ENCODE measurements around the gene TCHHL1.
"Not testable (repeated sequence)": the region's sequence is repeated elsewhere in the genome, so short reads cannot be mapped to it uniquely, and the experiment has no call there.

Gene TCHHL1

DNA sequence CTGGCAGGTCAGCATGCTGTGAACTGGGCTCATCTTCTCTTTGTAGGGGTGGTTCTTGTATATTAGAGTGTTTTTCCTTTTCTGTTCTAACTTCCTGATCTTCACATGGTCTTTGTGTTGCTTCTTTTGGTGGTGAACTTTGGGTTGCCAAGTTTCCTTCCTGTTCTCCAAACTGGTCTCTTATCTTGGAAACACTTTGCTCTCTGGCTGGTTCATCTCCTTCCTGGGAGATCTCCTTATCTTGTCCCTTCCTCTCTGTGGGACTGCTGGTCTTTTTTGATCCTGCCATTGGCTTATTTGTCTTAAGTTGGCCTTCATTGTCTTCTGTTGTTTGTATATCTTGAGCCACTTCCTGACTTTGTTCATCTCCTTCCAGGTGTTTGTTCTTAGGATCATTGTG, 2.1 kb downstream of the TCHHL1 start:
- no peak for DNase-seq (ENCODE audit: low spot score)

DNA sequence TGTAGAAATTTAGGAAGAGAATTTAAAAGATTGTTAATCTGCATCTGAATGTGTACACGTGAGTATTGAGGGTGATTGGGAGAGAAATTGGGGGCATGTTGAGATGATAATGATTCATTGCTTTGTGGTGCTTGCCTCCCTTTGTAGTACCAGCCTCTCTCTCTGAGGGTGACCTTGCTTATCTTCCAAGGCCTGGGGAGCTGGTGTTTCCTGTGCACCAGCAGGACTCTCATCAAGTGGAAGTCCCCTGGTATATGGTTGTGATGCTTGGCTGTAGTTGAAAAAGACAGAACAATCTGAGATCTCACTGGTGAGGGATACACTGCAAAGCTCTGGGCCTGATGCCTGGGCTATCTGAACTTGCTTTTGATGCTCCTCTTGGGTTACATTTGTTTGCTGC, 4.0 kb downstream of the TCHHL1 start:
- DNase-seq (ENCODE audit: low spot score): no peak

DNA sequence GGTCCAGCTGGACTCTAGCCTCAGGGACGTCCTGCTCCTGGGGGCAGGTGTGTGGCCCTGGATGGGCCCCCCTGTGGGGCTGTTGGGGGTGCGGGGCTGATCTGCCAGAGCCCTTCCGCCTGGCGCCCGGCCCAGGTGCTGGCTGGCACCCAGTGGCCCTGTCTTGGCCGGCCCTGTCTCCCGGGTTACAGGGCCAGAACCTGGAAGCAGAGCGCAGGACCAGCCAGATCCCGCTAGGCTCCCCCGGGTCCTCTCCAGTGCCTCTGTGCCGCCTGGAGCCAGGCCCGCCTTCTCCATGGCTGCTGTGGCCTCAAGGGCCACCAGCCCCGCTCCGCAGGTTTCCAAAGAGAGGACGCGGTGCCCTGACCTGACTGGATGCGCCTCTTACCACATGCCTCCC, 7.8 kb downstream of the TCHHL1 start:
- not testable (repeated sequence) for DNase-seq (ENCODE audit: low spot score)

DNA sequence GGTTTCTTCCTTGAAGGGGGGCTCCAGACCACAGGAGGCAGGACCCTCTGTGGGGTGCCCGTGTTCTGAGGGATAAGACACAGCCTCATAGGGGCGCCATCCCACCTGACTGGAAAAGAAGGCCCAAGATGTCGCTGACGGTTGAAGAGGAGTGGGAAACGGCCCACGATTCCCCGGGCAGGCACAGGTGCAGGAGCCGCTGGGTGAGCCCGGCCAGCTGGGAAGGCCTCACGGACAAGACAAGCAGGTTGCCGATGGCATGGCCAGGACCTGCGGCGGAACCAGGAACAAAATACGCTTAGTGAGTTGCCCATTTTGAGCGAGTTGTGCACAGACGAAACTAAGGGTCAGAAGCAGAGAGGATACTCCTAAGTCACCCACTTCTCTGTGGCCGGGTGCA, 8.4 kb downstream of the TCHHL1 start:
- not testable (repeated sequence) for DNase-seq (ENCODE audit: low spot score)

DNA sequence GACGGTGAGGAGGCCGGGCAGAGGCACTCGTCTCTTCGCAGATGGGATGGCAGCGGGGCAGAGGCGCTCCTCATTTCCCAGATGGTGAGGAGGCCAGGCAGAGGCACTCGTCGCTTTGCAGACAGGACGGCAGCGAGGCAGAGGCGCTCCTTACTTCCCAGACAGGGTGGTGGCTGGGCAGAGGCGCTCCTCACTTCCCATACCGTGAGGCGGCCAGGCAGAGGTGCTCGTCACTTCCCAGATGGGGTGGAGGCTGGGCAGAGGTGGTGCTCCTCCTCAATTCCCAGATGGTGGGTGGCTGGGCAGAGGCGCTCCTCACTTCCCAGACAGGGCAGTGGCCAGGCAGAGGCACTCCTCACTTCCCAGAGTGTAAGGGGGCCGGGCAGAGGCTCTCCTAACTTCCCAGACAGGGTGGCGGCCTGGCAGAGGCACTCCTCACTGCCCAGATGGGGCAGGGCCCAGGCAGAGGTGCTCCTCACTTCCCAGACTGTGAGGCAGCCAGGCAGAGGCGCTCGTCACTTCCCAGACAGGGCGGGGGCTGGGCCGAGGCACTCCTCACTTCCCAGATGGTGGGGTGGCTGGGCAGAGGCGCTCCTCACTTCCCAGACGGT, 9.9 kb downstream of the TCHHL1 start:
- DNase-seq (ENCODE audit: low spot score): no peak

DNA sequence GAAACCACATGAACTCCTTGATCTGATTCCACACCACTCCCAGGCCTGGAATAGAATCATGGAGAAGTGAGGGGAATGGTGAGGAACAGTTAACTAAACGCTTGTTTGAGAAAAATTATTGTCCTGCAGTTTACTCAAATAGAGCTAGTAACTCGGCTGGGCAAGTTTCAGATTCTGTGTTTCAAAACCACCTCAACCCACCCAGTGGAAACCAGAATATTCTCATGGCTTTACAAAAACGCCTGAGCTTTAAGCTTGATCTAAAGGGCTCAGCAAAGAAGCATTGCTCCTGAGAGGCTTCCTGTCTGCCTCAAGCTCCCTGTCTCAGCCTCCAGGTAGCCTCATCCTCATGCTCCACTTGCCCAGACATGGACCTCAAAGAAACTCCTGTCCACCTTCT, 16.6 kb downstream of the TCHHL1 start:
- DNase-seq (ENCODE audit: low spot score): no peak

DNA sequence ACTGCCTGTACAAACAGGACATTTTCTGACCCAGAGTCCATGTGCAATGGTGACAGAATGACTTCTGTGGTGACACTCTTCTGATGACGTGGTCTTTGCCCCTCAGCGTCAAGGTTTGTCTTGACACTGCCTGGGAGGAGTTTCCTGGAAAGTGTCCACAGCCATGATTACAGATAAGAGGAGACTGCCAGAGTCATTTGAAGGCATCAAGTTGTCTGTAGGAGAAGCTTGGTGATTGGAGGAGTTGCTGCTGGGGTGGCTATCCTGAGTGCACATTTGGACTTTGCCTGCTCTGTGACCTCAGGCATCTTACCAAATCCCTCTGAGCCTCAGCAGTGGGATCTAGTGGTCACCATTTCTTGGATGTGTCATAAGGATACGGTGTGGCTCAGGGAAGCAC, 17.7 kb downstream of the TCHHL1 start:
- no peak for DNase-seq (ENCODE audit: low spot score)

DNA sequence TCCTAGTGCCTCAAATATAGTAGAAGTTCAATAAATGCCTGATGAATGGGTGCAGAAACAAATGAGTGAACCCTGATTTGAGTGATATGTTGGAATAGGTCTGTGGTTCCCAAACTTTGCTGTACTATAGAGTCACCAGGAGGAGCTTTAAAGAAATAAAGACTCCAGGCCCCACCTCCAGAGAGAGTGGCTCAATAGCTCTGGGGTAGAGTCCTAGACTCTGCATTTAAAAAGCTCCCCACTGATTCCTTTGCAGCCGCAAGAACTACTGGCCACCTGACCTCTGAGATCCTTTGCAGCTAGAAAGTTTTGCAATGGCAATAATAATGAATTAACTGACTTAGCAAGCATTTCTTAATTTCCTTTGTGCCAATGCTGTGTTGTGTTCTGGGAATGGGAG, 20.9 kb downstream of the TCHHL1 start:
- DNase-seq (ENCODE audit: low spot score): no peak

DNA sequence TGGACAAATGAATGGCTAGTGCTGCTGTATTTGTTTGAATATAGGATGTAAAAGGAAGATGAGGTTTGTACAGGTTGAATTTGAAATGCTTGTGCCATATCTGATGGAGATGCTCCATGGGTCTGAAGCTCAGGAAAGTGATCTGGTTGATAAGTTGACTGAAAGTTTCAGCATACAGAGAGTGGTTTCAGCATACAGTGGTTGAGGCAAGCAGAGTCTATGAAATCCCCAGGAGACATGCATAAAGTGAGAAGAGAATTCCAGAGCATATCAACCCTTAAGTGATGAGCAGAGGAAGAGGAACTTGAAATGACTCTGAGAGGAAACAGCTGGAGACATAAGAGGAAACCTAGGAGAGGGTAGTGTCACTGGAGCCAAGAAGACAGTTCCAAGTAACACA, 21.7 kb downstream of the TCHHL1 start:
- no peak for DNase-seq (ENCODE audit: low spot score)

DNA sequence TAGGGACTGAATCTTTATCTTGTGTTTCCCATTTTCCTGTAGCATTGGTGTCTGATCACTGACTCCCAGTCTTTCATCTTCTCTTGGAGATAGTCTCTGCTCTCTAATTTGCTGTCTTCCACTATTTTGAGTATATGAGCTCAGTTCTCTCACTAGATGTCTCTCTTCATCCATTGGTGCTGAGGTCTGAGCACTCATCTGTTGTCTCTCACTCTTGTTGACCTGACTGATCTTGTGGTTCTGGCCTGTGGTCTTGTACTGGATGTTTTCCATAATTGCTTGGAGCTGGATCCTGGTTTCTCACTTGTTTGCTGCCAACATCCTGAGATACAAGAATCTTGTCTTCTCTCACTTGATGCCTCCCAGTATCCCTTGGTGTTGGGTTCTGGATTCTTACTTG, 26.9 kb downstream of the TCHHL1 start:
- no peak for DNase-seq (ENCODE audit: low spot score)

DNA sequence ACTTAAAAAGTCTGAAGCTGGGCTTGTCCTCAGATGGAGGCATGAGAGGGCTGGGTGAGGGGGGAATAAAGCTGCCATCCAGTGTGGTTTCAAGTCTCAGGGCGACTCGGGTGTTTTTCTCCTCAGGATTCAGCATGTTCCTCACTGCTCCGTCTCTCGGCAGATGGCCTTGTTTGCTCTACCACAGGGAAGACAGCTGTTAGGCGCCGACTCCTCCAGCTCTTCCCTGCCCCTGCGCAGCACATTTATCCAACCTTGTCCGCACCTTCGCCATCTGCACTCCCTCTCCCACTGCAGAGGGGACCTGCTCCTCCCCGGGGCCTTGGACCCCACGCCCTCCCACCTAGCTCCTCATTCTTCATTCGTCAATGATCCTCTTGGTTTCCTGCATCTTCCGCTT, 35.5 kb downstream of the TCHHL1 start:
- no peak for DNase-seq (ENCODE audit: low spot score)

DNA sequence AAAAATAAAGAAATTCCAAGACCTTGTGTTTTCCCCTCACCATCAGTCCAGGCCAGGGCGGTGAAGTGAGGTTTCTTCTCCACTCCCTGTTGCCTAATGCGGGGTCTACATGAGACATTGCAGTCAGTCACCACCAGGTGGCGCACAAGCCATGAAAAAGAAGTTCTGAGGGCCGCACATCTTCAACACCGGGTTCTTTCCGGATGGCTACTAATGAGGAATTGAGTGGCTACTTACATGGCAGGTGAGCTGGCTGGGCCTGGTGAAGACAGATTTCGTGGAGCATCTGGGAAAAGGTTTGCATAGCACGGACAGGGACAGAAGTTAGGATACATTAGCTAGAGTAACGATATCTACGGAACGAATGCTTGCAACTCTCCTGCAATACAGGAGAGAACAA, 36.3 kb downstream of the TCHHL1 start:
- DNase-seq (ENCODE audit: low spot score): peak; percentile 77

DNA sequence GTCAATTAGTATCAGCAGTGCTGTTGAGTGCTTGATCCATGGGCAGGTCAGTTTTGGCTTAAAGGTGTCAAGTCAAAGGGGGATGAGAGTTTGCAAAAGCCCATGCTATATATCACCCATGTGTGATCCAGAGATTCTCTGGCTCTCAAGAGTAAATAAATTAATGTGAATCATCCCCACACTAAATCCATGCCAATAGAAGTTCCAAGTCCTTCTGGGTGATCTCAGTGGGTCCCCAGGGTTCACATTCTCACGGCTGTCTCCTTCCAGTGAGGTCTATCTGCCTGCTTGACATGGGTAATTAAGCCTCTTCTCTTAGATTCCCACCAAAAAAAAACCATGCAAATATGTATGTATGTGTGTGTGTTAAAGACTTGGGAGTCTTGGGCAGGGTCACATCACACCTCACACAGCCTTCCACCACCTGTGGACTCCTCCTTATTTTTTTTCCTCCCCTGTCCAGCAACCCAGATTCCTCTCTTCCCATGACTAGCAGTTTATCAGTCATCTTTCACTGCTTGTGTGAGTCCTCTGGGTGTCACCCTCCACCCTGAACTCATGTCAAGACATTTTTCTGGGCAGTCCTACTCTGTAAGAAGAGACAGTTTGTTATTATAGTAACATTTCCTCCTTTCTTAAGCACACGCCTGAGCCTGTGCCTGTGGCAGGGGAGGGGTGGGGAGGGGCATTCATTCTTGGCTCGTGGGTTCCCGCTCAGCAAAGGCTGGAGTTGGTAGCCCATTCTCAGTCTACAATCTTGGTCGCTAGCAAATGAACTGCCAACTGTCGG, 37.8 kb downstream of the TCHHL1 start:
- peak; percentile 16 for DNase-seq (ENCODE audit: low spot score)

DNA sequence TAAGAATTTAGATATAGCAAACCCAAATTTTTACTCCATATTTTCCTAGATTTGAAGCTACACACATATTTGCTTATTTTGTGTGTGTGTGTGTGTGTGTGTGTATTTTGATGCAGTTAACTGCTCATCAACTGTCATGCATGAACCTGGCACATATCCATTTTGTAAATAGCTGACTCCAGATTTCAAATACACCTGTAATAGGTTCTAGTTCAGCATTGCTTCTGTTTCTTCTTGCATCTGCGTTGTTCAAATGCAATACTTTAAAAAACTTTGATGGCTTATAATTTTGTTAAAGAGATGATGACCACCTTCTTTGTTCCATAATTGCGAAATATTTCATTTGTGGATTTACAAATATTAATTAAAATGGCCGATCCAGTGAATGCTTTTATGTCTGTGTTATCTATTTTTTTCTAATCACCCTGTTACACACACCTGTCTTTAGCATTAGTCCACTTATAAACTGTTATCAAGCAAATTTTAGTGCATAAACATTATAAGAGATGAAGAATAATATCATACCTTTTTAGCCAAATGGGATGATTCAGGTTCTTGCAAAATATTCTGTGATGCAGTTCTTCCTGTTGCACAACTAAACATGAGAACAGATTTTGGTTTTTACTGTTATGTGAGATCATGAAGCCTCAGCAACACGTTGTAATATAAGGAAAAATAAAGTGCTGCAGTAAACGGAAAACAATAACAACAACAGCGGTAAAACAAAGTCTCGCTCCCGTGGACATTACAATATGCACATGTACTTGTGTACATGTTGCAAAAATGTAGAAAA, 39.4 kb downstream of the TCHHL1 start:
- no peak for DNase-seq (ENCODE audit: low spot score)

DNA sequence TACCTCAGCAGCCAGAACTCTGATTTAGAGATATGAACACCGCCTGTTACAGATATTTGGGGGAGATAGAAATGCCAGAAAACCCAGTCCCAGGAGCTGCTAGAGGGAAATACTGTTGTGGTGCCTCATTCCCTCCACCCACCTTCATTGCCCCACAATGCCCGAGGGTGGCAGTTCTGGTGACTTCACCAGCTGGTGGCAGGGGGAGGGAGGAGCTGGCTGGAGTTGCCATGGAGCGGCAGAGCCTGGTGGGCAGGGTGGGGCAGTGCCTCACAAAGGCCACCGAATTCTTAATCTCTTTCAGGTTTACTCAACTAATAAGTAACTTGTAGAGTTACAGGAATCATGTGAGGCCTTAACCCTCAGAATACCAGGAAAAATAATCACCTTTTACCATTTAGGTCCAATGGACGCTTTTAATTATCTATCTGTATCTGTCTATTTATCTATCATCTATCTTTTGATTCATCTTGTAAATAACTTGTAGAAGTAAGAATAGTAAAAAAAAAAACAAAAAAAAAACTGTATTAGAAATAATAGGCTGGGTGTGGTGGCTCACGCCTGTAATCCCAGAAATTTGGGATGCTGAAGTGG, 40.4 kb downstream of the TCHHL1 start:
- peak; percentile 88 for DNase-seq (ENCODE audit: low spot score)

DNA sequence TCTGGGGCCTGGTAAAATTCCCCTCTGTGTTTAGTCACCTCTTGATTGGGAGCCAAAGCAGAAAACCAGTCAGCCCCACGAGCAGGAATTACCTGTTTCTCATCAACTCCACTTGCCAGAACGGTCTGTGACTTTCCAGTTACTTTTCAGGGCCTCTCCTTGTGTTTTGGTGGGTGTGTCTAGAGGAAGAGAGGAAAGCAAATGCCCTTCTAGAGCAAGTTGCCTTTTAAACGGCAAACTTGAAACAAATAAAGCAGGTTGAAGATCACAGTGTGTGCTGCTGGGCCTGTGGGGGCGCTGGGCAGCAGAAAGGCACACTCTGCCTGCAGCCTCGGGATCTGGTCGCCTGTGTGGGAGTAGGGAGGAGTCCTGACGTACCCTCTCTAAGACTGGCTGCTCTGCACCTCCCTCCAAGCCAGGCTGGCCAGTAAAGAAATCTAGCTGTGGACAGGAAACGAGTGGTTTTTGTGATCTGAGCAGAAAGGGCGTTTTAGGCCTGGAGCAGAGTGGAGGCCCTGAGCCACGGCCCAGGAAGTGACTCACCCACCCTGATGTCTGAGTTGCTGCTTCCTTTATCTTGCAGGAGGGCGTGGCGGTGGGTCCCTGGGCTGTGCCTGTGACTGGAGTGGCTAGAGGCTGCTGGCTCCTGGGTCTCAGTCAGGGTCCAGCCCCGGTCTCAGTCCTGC, 41.0 kb downstream of the TCHHL1 start:
- DNase-seq (ENCODE audit: low spot score): peak; percentile 100

DNA sequence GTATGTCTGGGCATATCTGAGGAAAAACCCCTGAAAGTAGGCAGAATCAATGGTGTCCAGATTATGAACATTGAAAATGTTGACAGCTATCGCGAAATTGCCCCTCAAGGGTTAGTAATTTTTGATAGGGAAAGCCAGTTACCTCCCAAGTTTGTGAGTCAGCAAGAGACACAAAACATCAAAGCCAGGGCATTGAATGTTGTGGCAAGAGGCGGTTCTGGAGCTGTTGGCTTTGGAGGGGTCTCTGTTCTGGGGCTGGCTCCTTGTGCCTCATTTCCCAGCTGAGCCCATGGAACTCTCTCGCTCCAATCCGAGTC, 41.5 kb downstream of the TCHHL1 start:
- no peak for DNase-seq (ENCODE audit: low spot score)

DNA sequence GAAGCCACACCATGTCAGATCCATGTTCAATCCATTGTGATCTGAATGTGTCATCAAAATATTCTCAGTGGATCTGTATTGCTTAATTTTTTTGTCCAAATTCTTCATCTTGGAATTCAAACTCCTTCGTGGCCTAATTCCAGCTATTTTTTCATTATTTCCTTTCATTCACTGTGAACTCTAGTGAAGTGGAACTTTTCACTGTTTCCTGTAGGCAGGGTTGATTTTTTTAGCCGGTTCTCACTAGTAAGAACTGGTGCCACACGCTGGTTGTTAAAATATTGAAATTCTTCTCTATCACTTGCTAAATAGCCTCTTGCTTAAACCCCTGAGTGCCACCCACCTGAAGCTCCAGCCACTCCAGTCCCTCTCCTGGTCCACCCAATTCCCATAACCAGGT, 44.5 kb downstream of the TCHHL1 start:
- DNase-seq (ENCODE audit: low spot score): no peak

DNA sequence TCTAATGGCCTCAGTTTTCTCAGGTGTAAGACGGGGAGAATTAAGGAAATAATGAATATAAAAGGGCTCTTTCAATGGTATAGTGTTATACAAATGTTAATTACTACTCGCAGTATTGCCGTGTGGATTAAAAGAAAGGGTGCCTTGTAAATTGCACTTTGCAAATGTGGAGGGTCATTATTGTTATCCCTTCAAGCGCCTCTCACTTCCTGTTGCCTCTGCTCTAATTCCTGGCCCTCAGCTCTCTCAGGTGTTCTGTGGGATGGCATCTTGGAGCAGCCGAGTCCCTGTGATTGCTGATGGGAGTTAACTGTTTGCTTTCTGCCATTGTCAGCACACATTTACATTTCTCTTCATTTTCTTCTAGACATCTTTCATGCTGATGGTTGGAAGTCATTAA, 45.0 kb downstream of the TCHHL1 start:
- no peak for DNase-seq (ENCODE audit: low spot score)

DNA sequence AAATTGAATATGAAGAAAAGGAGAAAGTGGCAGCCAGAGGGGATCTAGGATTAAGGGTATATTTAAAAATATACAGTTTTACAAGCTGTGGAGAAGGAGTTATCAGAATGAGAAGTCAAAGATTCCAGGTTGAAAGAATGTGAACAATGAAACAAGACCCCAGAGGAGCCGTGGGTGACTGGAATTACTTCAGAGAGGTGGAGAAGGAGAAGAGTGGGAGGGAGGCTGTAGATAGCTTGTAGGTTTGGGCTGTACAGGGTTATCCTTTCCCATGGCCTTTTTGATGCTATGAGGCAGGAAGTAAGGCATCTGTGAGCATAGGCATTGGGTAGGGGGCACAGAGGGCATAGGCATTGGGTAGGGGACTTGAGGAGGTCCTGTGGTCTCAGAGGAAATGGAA, 46.8 kb downstream of the TCHHL1 start:
- no peak for DNase-seq (ENCODE audit: low spot score)

DNA sequence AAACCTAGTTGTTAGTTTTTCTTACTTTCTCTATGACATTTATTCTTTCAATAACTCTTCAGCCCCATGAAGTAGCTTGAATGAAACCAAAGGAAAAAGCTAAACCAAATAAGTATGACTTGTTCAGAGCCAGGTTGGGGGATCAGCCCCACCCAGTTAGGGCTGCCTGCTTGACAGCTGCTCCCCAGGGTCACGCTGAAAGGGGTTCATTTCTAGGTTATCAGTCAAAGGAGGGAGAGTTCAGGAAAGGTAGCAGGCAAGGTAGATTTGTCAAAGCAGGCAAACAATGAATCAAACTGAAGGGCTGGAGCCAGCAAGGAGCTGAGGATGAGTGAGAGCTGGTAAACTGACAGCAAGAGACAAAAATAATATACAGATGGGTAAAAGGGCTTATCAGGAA, 49.0 kb downstream of the TCHHL1 start:
- no peak for DNase-seq (ENCODE audit: low spot score)

DNA sequence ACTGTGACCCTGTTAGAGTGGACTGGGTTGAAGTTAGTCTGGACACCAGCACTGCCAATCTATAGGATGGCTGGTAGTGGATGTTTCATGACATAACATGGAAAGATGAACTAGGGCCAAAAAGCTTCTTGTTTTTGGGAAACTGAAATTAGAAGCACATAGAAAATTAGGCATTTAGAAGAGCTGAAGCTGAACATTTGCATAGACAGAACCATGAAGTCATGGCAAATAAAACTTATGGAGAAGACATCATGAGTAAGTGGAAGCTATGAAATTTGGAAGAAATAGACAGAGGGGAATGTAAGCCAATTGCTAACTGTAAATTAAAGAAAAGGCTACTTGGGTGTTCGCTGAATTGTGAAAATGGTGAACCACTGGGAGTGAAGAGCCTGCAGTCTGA, 49.4 kb downstream of the TCHHL1 start:
- no peak for DNase-seq (ENCODE audit: low spot score)

Measured in RKO (cell line).